Activated CD4-positive, alpha-beta T cell treated with anti-CD3 and anti-CD28 coated beads, Interleukin-2, amount 10 ng/mL, durations not matched to agents 24 days and 14 days (primary cell): Measurements from ENCODE around the gene AGPAT3. TPM values are rescaled to one million over a fixed set of nuclear protein-coding genes. Genes with fewer than 3 reads are reported as not detected.
A peak's percentile ranks its signal among the peaks of the same experiment; 100 is the strongest.
"Not testable (repeated sequence)": the region's sequence is repeated elsewhere in the genome, so short reads cannot be mapped to it uniquely, and the experiment has no call there.

Experiments used
- DNase-seq: peaks from one replicate; pipeline ENCODE4 v3.0.0; 2022
- H3K27ac Mint-ChIP-seq: one replicate; pipeline ENCODE4 v1.8.0; 2022; ENCODE audit warnings: mild to moderate bottlenecking, mixed read lengths
- H3K27me3 Mint-ChIP-seq: one replicate; pipeline ENCODE4 v1.8.0; 2022; ENCODE audit warnings: mixed read lengths
- H3K36me3 Mint-ChIP-seq: one replicate; pipeline ENCODE4 v1.8.0; 2022; ENCODE audit warnings: low read depth, mild to moderate bottlenecking, mixed read lengths
- H3K4me1 Mint-ChIP-seq: one replicate; pipeline ENCODE4 v1.8.0; 2021; ENCODE audit warnings: mixed read lengths
- H3K4me3 Mint-ChIP-seq: one replicate; pipeline ENCODE4 v1.8.0; 2022; ENCODE audit warnings: mild to moderate bottlenecking, moderate library complexity, mixed read lengths
- H3K9me3 Mint-ChIP-seq: one replicate; pipeline ENCODE4 v1.8.0; 2021; ENCODE audit warnings: mixed read lengths
- intact Hi-C: fragments of 100-400 bp; cut with micrococcal nuclease; formaldehyde crosslinking; loops from one replicate; pipeline ENCODE4 v1.15.1; 2023
- total RNA-seq: library from RNA; stranded (reverse); gene quantifications from 2 replicates; pipeline ENCODE4 v1.2.3, GENCODE V29; 2022

Gene AGPAT3, protein sequence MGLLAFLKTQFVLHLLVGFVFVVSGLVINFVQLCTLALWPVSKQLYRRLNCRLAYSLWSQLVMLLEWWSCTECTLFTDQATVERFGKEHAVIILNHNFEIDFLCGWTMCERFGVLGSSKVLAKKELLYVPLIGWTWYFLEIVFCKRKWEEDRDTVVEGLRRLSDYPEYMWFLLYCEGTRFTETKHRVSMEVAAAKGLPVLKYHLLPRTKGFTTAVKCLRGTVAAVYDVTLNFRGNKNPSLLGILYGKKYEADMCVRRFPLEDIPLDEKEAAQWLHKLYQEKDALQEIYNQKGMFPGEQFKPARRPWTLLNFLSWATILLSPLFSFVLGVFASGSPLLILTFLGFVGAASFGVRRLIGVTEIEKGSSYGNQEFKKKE
- total RNA-seq, result 127 and 130 TPM in 2 replicates

DNA sequence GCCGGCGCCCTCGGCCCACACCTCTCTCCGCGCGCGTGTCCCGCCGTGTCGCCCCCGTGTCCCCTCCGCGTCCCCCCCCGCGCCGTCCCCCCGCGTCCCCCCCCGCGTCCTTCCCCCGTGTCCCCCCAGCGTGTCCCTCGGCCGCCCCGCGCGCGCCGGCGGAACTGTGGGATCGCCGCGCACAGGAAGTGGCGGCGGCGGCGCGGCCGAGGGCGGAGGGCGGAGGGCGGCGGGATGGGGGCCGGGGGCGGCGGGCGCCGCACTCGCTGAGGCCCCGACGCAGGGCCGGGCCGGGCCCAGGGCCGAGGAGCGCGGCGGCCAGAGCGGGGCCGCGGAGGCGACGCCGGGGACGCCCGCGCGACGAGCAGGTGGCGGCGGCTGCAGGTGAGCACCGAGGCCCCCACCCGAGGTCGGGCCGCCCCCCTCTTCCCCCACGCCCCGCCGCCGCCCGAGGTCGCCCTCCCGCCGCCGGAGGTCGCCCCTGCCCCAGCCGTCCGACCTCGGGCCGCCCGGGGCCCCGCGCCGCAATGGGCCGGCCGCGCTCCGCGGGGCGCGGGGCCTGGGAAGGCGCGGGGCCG lies at the start of gene AGPAT3:
TSS of gene AGPAT3 (plus strand) at position 262 of the 578 bp plus-strand sequence. CDS start 94,459 bp downstream, outside the sequence.
- H3K4me3 Mint-ChIP-seq, result peak within 1 kb of the TSS; percentile 90
- peak; percentile 86 for DNase-seq
- peaks cover 29% of the 10 kb centered on the region for H3K36me3 Mint-ChIP-seq
- H3K4me1 Mint-ChIP-seq, result peaks cover 33% of the 10 kb centered on the region
- H3K9me3 Mint-ChIP-seq, result no peaks in the 10 kb centered on the region
- H3K27me3 Mint-ChIP-seq, result no peaks in the 10 kb centered on the region
- intact Hi-C loops, result no loop called here
- peak within 1 kb of the TSS; percentile 94 for H3K27ac Mint-ChIP-seq

DNA sequence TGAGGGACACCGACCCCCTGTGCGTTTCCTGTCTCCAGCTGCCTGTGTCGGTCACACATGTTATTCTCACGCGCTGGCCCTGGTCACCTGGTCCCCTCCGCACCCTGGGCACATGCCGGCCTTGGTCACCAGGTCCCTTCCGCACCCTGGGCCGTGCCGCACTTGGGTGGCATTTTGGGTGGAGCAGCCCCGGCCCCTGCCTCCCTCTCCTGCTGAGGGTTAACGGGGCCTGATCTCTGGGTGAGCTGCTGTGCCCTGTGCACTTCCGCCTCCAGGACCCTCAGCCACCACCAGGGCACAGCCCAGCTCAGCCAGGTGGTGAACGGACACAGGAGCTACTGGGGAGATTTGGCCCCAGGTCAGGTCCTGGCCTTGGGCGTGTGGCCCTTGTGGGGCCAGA lies 49.0 kb upstream of the AGPAT3 start:
- intact Hi-C loops, result no loop called here
- H3K4me1 Mint-ChIP-seq, result peaks cover 8% of the 10 kb centered on the region
- no peaks in the 10 kb centered on the region for H3K9me3 Mint-ChIP-seq
- no peaks in the 10 kb centered on the region for H3K27me3 Mint-ChIP-seq
- no peak for DNase-seq
- peaks cover 3% of the 10 kb centered on the region for H3K36me3 Mint-ChIP-seq
- H3K4me3 Mint-ChIP-seq, result no peak overlapping the region
- H3K27ac Mint-ChIP-seq, result no peak overlapping the region

DNA sequence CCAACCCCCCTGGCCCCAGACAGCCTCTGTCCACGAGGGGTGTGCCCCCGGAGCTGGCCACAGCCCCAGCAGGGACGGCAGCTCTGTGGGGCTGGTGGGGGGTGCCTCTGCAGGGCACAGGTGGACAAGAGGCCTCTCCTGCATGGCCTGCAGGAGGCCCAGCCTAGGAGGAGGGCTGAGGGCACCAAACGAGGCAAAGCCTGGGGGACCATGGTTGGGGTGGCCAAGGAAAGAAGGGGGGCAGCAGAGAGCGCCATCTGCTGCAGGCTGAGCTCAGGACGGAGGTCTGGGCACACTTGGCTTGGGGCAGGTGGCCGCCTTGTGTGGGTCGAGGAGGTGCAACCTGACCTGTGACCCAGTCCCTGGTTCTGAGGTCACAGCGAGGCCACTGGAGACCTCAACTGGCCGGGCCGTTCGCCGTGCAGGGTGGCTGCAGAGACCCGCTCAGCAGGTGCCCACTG lies 48.4 kb upstream of the AGPAT3 start:
- intact Hi-C loops, result no loop called here
- no peaks in the 10 kb centered on the region for H3K9me3 Mint-ChIP-seq
- no peak for DNase-seq
- H3K27ac Mint-ChIP-seq, result no peak overlapping the region
- no peaks in the 10 kb centered on the region for H3K27me3 Mint-ChIP-seq
- peaks cover 7% of the 10 kb centered on the region for H3K4me1 Mint-ChIP-seq
- H3K36me3 Mint-ChIP-seq, result peaks cover 3% of the 10 kb centered on the region
- no peak overlapping the region for H3K4me3 Mint-ChIP-seq

DNA sequence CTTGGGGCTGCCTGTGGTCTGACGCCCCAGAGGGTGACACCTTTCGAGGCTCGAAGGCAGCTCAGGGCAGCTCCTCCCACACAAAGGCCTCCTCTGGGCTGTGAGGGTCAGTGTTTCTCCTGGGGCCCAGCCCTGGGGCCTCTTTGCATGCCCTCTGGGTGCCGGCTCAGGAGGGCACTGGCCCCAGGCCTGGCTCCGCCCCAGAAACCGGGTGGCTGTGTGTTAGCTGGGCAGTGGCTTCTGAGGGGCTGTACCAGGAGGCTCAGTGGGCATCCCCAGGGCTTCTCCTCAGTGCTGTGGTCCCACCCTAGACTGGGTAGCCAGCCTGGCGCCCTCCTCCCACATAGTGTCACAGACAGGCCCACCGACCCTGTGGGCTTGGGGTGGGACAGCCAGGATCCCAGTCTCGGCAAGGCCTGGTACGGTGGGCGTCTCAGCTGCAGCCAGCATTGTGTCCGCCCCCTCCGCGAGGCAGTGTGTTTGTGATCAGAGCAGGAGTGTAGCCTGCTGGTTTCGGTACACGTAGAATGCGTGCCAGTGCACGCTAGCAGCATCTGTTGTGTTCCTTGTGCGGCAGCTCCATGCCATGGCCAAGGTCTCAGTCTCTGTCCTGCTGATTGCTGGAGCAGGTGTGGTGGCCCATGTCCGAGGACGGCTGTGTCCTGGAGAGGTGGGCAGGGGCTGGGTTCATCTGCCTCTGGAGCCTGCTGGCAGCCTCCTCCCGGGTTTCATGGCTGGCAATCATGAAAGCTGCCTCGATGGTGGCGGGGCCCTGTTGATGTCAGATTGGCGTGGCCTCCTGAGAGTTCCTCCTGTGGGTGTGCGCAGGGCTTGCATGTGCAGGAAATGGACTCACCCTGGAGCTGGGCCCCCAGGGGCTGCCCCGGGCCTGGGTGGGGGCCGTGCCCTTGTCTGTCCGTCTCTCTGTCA lies 47.6 kb upstream of the AGPAT3 start:
- peaks cover 6% of the 10 kb centered on the region for H3K4me1 Mint-ChIP-seq
- no peaks in the 10 kb centered on the region for H3K9me3 Mint-ChIP-seq
- no peak for DNase-seq
- H3K27ac Mint-ChIP-seq, result no peak overlapping the region
- intact Hi-C loops, result no loop called here
- no peaks in the 10 kb centered on the region for H3K27me3 Mint-ChIP-seq
- no peak overlapping the region for H3K4me3 Mint-ChIP-seq
- H3K36me3 Mint-ChIP-seq, result peaks cover 3% of the 10 kb centered on the region

DNA sequence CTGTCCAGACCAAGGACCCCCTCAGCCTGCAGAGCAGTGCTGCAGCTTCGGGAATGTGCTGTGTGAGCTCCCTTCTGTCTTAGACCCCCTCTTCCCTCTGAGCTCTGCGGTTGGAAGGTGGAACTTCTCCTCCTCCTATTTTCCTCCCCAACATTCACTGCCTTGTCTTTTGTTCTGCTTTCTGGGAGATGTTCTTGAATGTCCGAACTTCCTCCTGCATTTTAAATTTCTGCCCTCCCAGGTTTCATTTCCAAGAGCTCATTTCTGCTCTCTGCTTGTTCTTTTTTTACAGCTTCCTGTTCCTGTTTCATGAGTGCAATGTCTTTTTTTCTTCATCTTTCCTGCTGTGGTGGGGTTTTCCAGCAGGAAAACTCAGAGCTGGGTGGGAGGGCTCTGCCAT lies 46.3 kb upstream of the AGPAT3 start:
- intact Hi-C loops, result no loop called here
- no peaks in the 10 kb centered on the region for H3K9me3 Mint-ChIP-seq
- DNase-seq, result no peak
- H3K4me1 Mint-ChIP-seq, result peaks cover 3% of the 10 kb centered on the region
- H3K4me3 Mint-ChIP-seq, result no peak overlapping the region
- peaks cover 3% of the 10 kb centered on the region for H3K36me3 Mint-ChIP-seq
- no peak overlapping the region for H3K27ac Mint-ChIP-seq
- no peaks in the 10 kb centered on the region for H3K27me3 Mint-ChIP-seq

DNA sequence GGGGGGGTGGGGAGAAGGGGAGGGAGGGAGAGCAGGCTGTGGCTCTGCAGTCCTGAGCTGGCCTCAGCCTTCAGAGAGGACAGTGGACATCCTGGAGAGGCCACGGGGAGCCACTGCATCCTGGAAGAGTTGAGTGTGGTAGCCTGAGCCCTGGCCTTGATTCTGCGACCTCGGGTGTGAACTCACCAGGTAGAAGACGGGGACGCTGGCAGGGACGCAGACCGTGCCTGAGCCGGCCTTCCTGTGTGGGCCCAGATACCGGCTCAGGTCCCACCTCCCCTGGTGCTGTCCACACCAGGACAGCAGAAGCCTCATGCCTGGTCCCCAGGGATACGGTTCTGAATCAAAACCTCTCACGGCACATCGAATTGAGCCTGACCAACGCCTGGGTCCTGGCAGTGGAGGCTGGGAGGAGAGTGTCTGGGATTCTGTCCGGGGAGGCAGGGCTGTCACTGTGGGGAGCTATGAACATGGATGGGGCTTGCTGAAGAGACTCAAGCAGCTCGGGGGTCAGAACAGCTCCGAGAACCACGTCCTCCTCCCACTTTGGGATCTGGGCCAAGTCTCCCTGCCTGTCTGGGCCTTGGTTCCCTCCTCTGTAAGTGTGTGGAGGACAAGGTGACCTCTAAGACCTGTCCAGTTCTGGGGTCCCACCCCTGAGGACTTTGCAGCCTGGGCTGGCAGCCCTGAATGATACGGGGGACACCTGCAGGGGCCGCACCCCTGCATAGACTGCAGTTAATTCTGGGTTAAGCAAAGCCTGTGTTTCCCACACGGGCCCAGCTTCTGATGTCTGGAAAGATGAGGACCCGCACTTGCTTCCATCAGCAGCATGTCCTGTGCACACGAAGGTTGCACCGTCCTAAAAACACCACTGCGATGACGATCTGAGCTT lies 45.3 kb upstream of the AGPAT3 start:
- intact Hi-C loops, result no loop called here

DNA sequence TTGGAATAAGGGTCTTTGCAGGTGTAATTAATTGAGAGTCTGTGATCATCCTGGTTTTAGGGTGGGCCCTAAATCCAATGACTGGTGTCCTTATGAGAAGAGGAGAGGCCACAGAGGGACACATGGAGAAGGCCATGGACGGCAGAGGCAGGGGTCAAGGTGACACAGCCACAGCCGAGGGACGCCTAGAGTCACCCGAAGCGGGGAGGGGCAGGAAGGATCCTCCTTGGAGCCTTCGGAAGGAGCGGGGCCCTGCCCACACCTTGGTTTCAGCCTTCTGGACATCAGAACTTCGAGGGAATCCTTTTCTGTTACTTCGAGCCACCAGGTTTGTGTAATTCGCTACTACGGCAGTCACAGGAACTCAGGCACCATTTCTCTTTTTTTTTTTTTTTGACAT lies 44.6 kb upstream of the AGPAT3 start:
- H3K27ac Mint-ChIP-seq, result no peak overlapping the region
- H3K4me1 Mint-ChIP-seq, result no peaks in the 10 kb centered on the region
- H3K9me3 Mint-ChIP-seq, result no peaks in the 10 kb centered on the region
- H3K4me3 Mint-ChIP-seq, result no peak overlapping the region
- H3K27me3 Mint-ChIP-seq, result no peaks in the 10 kb centered on the region
- intact Hi-C loops, result no loop called here
- DNase-seq, result no peak
- peaks cover 2% of the 10 kb centered on the region for H3K36me3 Mint-ChIP-seq

More for the DNA sequence above, 45.3 kb upstream of the AGPAT3 start:
- Mint-ChIP-seq H3K4me1 (peaks cover 2% of the 10 kb centered on the region), H3K36me3 (peaks cover 3% of the 10 kb centered on the region), H3K9me3 (no peaks in the 10 kb centered on the region), H3K27me3 (no peaks in the 10 kb centered on the region), H3K27ac (no peak overlapping the region), H3K4me3 (no peak overlapping the region)
- DNase-seq, result no peak

DNA sequence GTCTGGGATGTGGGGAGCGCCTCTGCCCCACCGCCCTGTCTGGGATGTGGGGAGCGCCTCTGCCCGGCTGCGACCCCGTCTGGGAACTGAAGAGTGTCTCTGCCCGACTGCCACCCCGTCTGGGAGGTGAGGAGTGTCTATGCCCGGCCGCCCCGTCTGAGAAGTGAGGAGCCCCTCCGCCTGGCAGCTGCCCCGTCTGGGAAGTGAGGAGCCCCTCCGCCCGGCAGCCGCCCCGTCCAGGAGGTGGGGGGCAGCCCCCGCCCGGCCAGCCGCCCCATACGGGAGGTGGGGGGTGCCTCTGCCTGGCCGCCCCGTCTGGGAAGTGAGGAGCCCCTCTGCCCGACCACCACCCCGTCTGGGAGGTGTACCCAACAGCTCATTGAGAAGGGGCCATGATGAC lies 42.9 kb upstream of the AGPAT3 start:
- H3K36me3 Mint-ChIP-seq, H3K4me3 Mint-ChIP-seq, H3K4me1 Mint-ChIP-seq, H3K27ac Mint-ChIP-seq, intact Hi-C loops, DNase-seq, H3K9me3 Mint-ChIP-seq, H3K27me3 Mint-ChIP-seq: not testable (repeated sequence)

DNA sequence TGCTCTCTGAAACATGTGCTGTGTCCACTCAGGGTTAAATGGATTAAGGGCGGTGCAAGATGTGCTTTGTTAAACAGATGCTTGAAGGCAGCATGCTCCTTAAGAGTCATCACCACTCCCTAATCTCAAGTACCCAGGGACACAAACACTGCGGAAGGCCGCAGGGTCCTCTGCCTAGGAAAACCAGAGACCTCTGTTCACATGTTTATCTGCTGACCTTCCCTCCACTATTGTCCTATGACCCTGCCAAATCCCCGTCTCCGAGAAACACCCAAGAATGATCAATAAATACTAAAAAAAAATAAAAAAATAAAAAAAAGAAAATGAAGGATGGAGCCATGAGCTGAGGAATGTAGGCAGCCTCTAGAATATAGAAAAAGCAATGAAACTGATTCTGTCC lies 42.3 kb upstream of the AGPAT3 start:
- H3K27me3 Mint-ChIP-seq, H3K4me1 Mint-ChIP-seq, H3K36me3 Mint-ChIP-seq, H3K9me3 Mint-ChIP-seq, H3K27ac Mint-ChIP-seq, intact Hi-C loops, DNase-seq, H3K4me3 Mint-ChIP-seq: not testable (repeated sequence)

DNA sequence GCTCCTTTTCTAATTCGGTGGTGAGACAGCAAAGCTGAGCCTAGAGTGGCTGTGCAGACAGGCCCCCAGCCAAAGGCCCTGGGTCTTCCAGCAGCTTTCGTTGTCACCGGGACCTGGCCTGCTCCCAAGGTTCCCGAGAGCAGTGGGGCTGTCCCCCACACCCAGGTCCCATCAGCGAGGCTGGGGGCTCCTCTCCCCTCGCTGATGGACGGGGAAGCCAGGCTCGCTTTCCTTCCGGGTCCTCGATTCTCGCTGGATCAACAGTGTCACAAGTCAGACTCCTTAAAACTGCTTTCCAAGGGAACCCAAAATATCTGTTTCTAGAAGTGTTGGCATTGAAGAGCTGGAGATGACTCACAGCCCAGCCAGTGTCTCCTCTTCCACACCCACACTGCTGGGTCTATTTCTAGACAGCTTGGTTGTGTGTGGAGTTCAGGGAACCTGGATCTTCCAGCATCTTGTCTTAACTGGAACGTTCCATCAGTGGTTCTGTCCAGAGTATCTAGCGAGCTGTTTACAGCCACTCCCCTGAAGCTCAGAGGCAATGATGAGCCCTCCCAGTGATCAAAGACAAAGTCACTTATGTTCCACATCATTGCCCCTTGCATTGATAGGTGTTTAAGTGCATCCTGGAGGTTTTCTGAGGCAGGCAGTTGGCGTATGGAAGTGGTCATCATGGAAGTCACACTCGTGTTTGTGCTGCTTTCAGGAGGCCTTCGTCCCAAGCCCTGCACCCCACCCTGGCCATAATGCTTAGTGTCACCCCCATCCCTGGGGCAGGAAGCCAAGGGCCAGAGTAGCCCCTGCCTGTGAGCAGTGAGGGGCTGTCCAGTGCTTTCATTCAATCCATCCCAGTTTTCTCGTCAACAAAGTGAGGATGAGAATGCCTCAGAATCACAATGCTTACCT lies 40.4 kb upstream of the AGPAT3 start:
- H3K9me3 Mint-ChIP-seq, result no peaks in the 10 kb centered on the region
- H3K36me3 Mint-ChIP-seq, result no peaks in the 10 kb centered on the region
- intact Hi-C loops, result no loop called here
- no peak overlapping the region for H3K4me3 Mint-ChIP-seq
- peaks cover 3% of the 10 kb centered on the region for H3K4me1 Mint-ChIP-seq
- DNase-seq, result no peak
- H3K27me3 Mint-ChIP-seq, result peaks cover 11% of the 10 kb centered on the region
- no peak overlapping the region for H3K27ac Mint-ChIP-seq

DNA sequence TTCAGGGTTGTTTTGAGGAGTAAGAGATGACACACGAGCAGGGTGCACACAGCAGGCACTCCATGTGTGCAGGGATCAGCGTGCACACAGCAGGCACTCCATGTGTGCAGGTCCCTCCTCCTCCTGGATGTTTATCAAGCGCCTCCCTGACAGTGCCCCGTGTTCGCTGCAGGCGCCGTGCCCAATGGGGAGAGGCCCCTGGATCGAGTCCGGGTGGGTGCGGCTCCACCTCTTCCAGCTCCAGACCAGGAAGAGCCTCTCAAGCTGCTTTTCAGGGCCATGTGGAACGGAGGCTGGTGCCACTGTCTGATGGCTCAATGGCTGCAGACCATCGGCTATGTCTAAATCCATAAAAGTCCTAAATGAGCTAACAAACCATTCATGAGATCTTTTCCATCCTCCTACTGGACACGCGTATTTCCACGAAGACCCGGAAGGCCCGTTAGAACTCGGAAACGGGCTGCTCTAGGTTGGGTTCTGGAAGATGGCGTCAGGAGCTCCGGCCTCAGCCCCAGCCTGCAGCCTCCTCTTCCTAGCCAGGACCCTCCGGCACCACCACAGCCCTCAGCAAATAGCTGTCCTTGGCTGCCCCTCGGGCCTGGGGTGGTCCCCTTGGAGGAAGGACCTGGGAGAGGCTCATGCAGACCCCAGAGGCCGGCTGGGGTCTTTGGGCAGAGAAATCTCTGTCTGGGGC lies 39.6 kb upstream of the AGPAT3 start:
- intact Hi-C loops, result no loop called here
- peaks cover 14% of the 10 kb centered on the region for H3K27me3 Mint-ChIP-seq
- H3K9me3 Mint-ChIP-seq, result no peaks in the 10 kb centered on the region
- no peak overlapping the region for H3K4me3 Mint-ChIP-seq
- no peak for DNase-seq
- H3K36me3 Mint-ChIP-seq, result no peaks in the 10 kb centered on the region
- H3K27ac Mint-ChIP-seq, result no peak overlapping the region
- peaks cover 3% of the 10 kb centered on the region for H3K4me1 Mint-ChIP-seq
